Activated CD8-positive, alpha-beta T cell treated with anti-CD3 and anti-CD28 coated beads for 36 hours (primary cell): ENCODE measurements around the gene MAP3K5. TPM values are rescaled to one million over a fixed set of nuclear protein-coding genes. Genes with fewer than 3 reads are reported as not detected.

ENCODE experiments used
- ATAC-seq: fragments of 200-7000 bp; cut with Tn5 transposase; one replicate; pipeline ENCODE4 v1.10.0; 2021; ENCODE audit warnings: mild to moderate bottlenecking, moderate library complexity
- CTCF ChIA-PET: fragments of 350-600 bp; sonication (Branson Sonifier 250); formaldehyde crosslinking; loops from one replicate; lab custom pipeline; 2021; ENCODE audit warnings: antibody characterized with exemption; lab: Charles Lee
- POLR2A ChIA-PET: fragments of 350-600 bp; sonication (Branson Sonifier 250); formaldehyde crosslinking; loops from one replicate; lab custom pipeline; 2021; ENCODE audit warnings: antibody characterized with exemption; lab: Charles Lee
- DNase-seq: peaks from one replicate; pipeline ENCODE4 v3.0.0-alpha.2; 2020
- H3K27ac Mint-ChIP-seq: one replicate; pipeline ENCODE4 v1.8.0; 2021; ENCODE audit warnings: mild to moderate bottlenecking, mixed read lengths
- H3K27me3 Mint-ChIP-seq: one replicate; pipeline ENCODE4 v1.8.0; 2021; ENCODE audit warnings: mixed read lengths
- H3K36me3 Mint-ChIP-seq: one replicate; pipeline ENCODE4 v1.8.0; 2021; ENCODE audit warnings: low read depth, mixed read lengths
- H3K4me1 Mint-ChIP-seq: one replicate; pipeline ENCODE4 v1.8.0; 2021; ENCODE audit warnings: low read depth, mixed read lengths
- H3K4me3 Mint-ChIP-seq: one replicate; pipeline ENCODE4 v1.8.0; 2021; ENCODE audit warnings: mild to moderate bottlenecking, moderate library complexity, mixed read lengths
- H3K9me3 Mint-ChIP-seq: one replicate; pipeline ENCODE4 v1.8.0; 2021; ENCODE audit warnings: mixed read lengths
- CTCF ChIP-seq: fragments of 200-600 bp; IDR thresholded peaks from one replicate; pipeline ENCODE4 v1.8.0; 2022; ENCODE audit warnings: antibody characterized with exemption, mild to moderate bottlenecking
- intact Hi-C: fragments of 100-400 bp; cut with micrococcal nuclease; formaldehyde crosslinking; loops from one replicate; pipeline ENCODE4 v1.10.0; 2022
- total RNA-seq, 2 experiments: library from RNA; stranded (reverse); gene quantifications; one replicate each; pipeline ENCODE4 v1.2.3, GENCODE V29; 2021

MAP3K5 gene
- total RNA-seq, 2 experiments from 2014 or later = 4.4 to 4.6 TPM

GRCh38 chr6:136625293-136625692, 167.0 kb downstream of the MAP3K5 start:
- no peaks in the 10 kb centered on the region for H3K27me3 Mint-ChIP-seq
- H3K9me3 Mint-ChIP-seq = no peaks in the 10 kb centered on the region
- ChIA-PET CTCF (interaction anchor here (0.9 to 1.6 kb wide), 4 partner anchors 9 to 30 kb away, joined by 3 to 4 read pairs (median 3); no protein-coding TSS in a partner anchor), POLR2A (interaction anchor here (0.6 kb wide), 1 partner anchor 237 kb away, joined by 3 read pairs; no protein-coding TSS in a partner anchor)
- DNase-seq (no peak), ATAC-seq (no peak)
- intact Hi-C loops = no loop called here
- H3K4me1 Mint-ChIP-seq = peaks cover 4% of the 10 kb centered on the region
- H3K4me3 Mint-ChIP-seq = no peak overlapping the region
- H3K27ac Mint-ChIP-seq = no peak overlapping the region
- peaks cover 14% of the 10 kb centered on the region for H3K36me3 Mint-ChIP-seq
- TF ChIP-seq CTCF = no peak

- Mint-ChIP-seq H3K4me3 (no peak overlapping the region), H3K4me1 (peaks cover 4% of the 10 kb centered on the region), H3K27me3 (no peaks in the 10 kb centered on the region), H3K36me3 (peaks cover 9% of the 10 kb centered on the region), H3K9me3 (no peaks in the 10 kb centered on the region), H3K27ac (no peak overlapping the region)
- ATAC-seq (no peak), DNase-seq (no peak)
- ChIA-PET CTCF (interaction anchor here (1.1 kb wide), 1 partner anchor 17 kb away, joined by 3 read pairs; no protein-coding TSS in a partner anchor), POLR2A (interaction anchor here (0.6 kb wide), 1 partner anchor 334 kb away, joined by 3 read pairs; no protein-coding TSS in a partner anchor)
- no peak for TF ChIP-seq CTCF
- intact Hi-C loops = no loop called here
These were observed 167.9 kb downstream of the MAP3K5 start for GRCh38 chr6:136624347-136624746.

- no peak for TF ChIP-seq CTCF
- no peaks in the 10 kb centered on the region for H3K9me3 Mint-ChIP-seq
These were observed 174.2 kb downstream of the MAP3K5 start for GRCh38 chr6:136618086-136618485.

GRCh38 chr6:136616527-136616926, 175.8 kb downstream of the MAP3K5 start:
- H3K4me1 Mint-ChIP-seq = no peaks in the 10 kb centered on the region
- no peak overlapping the region for H3K27ac Mint-ChIP-seq
- ChIA-PET CTCF (interaction anchor here (0.8 to 5.7 kb wide), 3 partner anchors 9 to 176 kb away, joined by 3 to 30 read pairs (median 3); partner anchors contain the start of gene MAP3K5), POLR2A (no interaction called here)
- no peaks in the 10 kb centered on the region for H3K27me3 Mint-ChIP-seq
- intact Hi-C loops = no loop called here
- no peak for DNase-seq
- no peak for TF ChIP-seq CTCF
- no peak for ATAC-seq
- H3K9me3 Mint-ChIP-seq = no peaks in the 10 kb centered on the region
- H3K4me3 Mint-ChIP-seq = no peak overlapping the region
- H3K36me3 Mint-ChIP-seq = peaks cover 1% of the 10 kb centered on the region

More at GRCh38 chr6:136618086-136618485, 174.2 kb downstream of the MAP3K5 start:
- H3K27ac Mint-ChIP-seq = no peak overlapping the region
- no peaks in the 10 kb centered on the region for H3K27me3 Mint-ChIP-seq
- DNase-seq (no peak), ATAC-seq (no peak)
- peaks cover 5% of the 10 kb centered on the region for H3K36me3 Mint-ChIP-seq
- POLR2A ChIA-PET = no interaction called here
- no peaks in the 10 kb centered on the region for H3K4me1 Mint-ChIP-seq
- CTCF ChIA-PET = interaction anchor here (1.1 kb wide), 1 partner anchor 26 kb away, joined by 3 read pairs; no protein-coding TSS in a partner anchor
- H3K4me3 Mint-ChIP-seq = no peak overlapping the region
- intact Hi-C loops = no loop called here

- H3K27ac Mint-ChIP-seq = no peak overlapping the region
These were observed 177.3 kb downstream of the MAP3K5 start for GRCh38 chr6:136614994-136615393.

More at GRCh38 chr6:136614994-136615393, 177.3 kb downstream of the MAP3K5 start:
- no peaks in the 10 kb centered on the region for H3K27me3 Mint-ChIP-seq
- intact Hi-C loops = no loop called here
- ChIA-PET CTCF (interaction anchor here (0.8 to 5.7 kb wide), 3 partner anchors 29 to 177 kb away, joined by 3 to 30 read pairs (median 3); partner anchors contain the start of gene MAP3K5), POLR2A (no interaction called here)
- no peak for TF ChIP-seq CTCF
- H3K4me1 Mint-ChIP-seq = peaks cover 4% of the 10 kb centered on the region
- no peak overlapping the region for H3K4me3 Mint-ChIP-seq
- H3K36me3 Mint-ChIP-seq = peaks cover 4% of the 10 kb centered on the region
- DNase-seq (no peak), ATAC-seq (no peak)
- H3K9me3 Mint-ChIP-seq = no peaks in the 10 kb centered on the region
